ENCODE results near the gene LSAMP. TPM values are rescaled to one million over a fixed set of nuclear protein-coding genes. Genes with fewer than 3 reads are reported as not detected.

Gene LSAMP
- total and polyA plus RNA-seq, 2 of the 13 experiments (the other 11 are each of a cell fraction or from before 2014, with no cell fraction given): not detected

- TF ChIP-seq E2F1 (CRISPR knock-in tag; IDR thresholded peaks at IDR 0.05): no peak
- TF ChIP-seq NFKB2 (CRISPR knock-in tag; IDR thresholded peaks at IDR 0.05; ENCODE audit: borderline replicate concordance): peak; percentile 20; the same call in 1 of the 2 replicates
- TF ChIP-seq, protein P1, sequence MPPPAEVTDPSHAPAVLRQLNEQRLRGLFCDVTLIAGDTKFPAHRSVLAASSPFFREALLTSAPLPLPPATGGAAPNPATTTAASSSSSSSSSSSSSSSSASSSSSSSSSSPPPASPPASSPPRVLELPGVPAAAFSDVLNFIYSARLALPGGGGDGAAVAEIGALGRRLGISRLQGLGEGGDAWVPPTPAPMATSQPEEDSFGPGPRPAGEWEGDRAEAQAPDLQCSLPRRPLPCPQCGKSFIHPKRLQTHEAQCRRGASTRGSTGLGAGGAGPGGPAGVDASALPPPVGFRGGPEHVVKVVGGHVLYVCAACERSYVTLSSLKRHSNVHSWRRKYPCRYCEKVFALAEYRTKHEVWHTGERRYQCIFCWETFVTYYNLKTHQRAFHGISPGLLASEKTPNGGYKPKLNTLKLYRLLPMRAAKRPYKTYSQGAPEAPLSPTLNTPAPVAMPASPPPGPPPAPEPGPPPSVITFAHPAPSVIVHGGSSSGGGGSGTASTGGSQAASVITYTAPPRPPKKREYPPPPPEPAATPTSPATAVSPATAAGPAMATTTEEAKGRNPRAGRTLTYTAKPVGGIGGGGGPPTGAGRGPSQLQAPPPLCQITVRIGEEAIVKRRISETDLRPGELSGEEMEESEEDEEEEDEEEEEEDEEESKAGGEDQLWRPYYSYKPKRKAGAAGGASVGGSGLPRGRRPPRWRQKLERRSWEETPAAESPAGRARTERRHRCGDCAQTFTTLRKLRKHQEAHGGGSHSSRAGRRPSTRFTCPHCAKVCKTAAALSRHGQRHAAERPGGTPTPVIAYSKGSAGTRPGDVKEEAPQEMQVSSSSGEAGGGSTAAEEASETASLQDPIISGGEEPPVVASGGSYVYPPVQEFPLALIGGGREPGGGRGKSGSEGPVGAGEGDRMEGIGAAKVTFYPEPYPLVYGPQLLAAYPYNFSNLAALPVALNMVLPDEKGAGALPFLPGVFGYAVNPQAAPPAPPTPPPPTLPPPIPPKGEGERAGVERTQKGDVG (CRISPR knock-in tag; IDR thresholded peaks at IDR 0.05; ENCODE audit: borderline replicate concordance): peak; percentile 25; the same call in 1 of the 2 replicates
- TF ChIP-seq, protein P2, sequence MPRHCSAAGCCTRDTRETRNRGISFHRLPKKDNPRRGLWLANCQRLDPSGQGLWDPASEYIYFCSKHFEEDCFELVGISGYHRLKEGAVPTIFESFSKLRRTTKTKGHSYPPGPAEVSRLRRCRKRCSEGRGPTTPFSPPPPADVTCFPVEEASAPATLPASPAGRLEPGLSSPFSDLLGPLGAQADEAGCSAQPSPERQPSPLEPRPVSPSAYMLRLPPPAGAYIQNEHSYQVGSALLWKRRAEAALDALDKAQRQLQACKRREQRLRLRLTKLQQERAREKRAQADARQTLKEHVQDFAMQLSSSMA (CRISPR knock-in tag; IDR thresholded peaks at IDR 0.05): no peak
- no peak for TF ChIP-seq SIX4 (CRISPR knock-in tag; IDR thresholded peaks at IDR 0.05)
- TF ChIP-seq MAFK (conservative IDR thresholded peaks at IDR 0.05 in 1 of 2, IDR thresholded peaks at IDR 0.05 in 1 of 2; ENCODE audit: low read length in 2 of 2): no peak
- TF ChIP-seq HOXA9 (CRISPR knock-in tag; IDR thresholded peaks at IDR 0.05; ENCODE audit: borderline replicate concordance): no peak
- TF ChIP-seq HDAC1 (CRISPR knock-in tag; IDR thresholded peaks at IDR 0.05): peak; percentile 78
- TF ChIP-seq PLRG1 (conservative IDR thresholded peaks at IDR 0.05): no peak
- no peak; the same call in 1 of the 2 replicates for TF ChIP-seq ZNF558 (CRISPR knock-in tag; IDR thresholded peaks at IDR 0.05; ENCODE audit: borderline replicate concordance)
- no peak for TF ChIP-seq ETV6 (CRISPR knock-in tag; conservative IDR thresholded peaks at IDR 0.05)
- TF ChIP-seq, protein P3, sequence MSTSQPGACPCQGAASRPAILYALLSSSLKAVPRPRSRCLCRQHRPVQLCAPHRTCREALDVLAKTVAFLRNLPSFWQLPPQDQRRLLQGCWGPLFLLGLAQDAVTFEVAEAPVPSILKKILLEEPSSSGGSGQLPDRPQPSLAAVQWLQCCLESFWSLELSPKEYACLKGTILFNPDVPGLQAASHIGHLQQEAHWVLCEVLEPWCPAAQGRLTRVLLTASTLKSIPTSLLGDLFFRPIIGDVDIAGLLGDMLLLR (CRISPR knock-in tag; IDR thresholded peaks at IDR 0.05): no peak; the same call in 1 of the 2 replicates
- TF ChIP-seq ZMAT3 (CRISPR knock-in tag; conservative IDR thresholded peaks at IDR 0.05): peak; percentile 73; the same call in 1 of the 2 replicates
- no peak for TF ChIP-seq ZNF260 (CRISPR knock-in tag; IDR thresholded peaks at IDR 0.05; ENCODE audit: borderline replicate concordance, low read depth)
- TF ChIP-seq GATAD1 (CRISPR knock-in tag; IDR thresholded peaks at IDR 0.05): peak; percentile 49
- TF ChIP-seq MTF1 (CRISPR knock-in tag; IDR thresholded peaks at IDR 0.05): no peak
- TF ChIP-seq ZBTB25 (CRISPR knock-in tag; IDR thresholded peaks at IDR 0.05): peak; percentile 23; the same call in 1 of the 2 replicates
- no peak for TF ChIP-seq HIVEP1 (CRISPR knock-in tag; IDR thresholded peaks at IDR 0.05)
- peak; percentile 23; the same call in 1 of the 2 replicates for TF ChIP-seq PHF20 (CRISPR knock-in tag; IDR thresholded peaks at IDR 0.05)
- TF ChIP-seq HNRNPL (IDR thresholded peaks at IDR 0.05; ENCODE audit: low read depth, low read length): no peak
- TF ChIP-seq ZNF513 (CRISPR knock-in tag; conservative IDR thresholded peaks at IDR 0.05): no peak
These were observed 661.1 kb downstream of the LSAMP start (continued) for GRCh38 chr3:115783938-115784738.

Data from HepG2 (cell line).